ENCODE data around the gene ASB6.

ASB6 gene

DNA sequence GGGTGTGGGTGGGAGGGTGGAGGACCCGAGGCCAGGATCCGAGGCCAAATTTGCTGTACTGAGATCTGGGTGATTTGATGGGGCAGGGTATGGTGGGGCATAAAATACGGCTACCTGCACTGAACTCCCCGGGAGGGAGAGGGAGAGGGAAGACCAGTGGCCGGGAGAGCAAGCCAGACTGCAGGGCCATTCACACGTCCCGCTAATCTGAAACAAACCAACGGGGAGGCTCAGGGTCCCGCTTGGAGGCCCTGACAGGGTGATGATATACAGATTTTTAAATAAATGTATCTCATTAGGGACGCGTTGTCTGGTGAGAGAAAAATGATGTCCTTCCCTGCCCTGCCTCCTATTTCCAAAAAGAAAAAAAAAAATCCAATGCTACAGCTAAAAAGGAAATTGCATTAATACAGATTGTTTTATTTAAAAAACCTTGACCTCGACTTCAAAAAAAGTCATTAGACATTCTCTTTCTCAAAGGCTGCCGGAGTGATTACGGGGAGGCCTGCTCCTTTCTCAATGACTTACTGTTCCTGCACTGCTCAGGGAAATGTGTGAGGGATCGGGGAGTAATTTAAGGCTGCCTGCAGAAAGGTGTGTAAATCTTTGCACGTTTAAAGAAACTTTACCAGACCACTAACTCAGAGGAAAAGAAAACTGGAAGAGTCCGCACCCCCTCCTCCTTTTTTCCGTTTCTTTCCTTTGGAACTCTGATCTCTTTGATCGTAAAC lies 12.0 kb upstream of the ASB6 start:
- in situ Hi-C loops (cut with MboI; ENCODE audit: low sequenced_read_pairs, unreplicated experiment): no loop called here
- TF ChIP-seq, protein P1, sequence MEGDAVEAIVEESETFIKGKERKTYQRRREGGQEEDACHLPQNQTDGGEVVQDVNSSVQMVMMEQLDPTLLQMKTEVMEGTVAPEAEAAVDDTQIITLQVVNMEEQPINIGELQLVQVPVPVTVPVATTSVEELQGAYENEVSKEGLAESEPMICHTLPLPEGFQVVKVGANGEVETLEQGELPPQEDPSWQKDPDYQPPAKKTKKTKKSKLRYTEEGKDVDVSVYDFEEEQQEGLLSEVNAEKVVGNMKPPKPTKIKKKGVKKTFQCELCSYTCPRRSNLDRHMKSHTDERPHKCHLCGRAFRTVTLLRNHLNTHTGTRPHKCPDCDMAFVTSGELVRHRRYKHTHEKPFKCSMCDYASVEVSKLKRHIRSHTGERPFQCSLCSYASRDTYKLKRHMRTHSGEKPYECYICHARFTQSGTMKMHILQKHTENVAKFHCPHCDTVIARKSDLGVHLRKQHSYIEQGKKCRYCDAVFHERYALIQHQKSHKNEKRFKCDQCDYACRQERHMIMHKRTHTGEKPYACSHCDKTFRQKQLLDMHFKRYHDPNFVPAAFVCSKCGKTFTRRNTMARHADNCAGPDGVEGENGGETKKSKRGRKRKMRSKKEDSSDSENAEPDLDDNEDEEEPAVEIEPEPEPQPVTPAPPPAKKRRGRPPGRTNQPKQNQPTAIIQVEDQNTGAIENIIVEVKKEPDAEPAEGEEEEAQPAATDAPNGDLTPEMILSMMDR (IDR thresholded peaks at IDR 0.05; ENCODE audit: borderline replicate concordance, control extremely low read depth, extremely low read depth, insufficient read depth, missing control alignments): no peak

DNA sequence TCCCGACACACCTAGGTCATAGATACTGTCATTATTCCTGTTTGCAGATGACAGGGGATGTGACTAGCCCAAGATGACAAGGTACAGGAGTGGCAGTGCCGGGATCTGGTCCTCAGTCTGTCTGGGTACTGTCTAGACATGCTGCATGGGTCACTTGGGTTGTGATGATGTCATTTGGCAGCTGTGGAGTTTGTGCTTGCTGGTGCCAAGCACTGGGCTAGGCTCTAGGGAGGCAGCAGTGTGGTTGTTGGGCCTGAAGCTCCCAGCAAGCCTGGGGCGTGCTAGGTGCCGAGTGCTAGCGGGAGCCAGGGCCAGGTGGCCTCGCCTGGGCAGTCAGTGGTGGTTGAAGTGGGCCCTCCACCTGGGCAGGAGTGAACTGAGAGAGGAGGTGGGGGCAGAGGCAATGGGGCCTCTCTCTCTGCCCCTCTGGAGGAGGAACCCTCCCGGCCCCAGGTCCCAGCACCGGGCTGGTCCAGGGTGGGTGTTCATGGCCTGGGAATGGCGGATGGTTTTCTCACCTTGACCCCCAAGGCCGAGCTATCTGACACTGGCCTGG lies 8.8 kb upstream of the ASB6 start:
- DNase-seq (ENCODE audit: low spot score): no peak
- TF ChIP-seq, protein P1 (IDR thresholded peaks at IDR 0.05; ENCODE audit: borderline replicate concordance, control extremely low read depth, extremely low read depth, insufficient read depth, missing control alignments): no peak
- in situ Hi-C loops (cut with MboI; ENCODE audit: low sequenced_read_pairs, unreplicated experiment): no loop called here

More for the DNA sequence above, 12.0 kb upstream of the ASB6 start:
- no peak for DNase-seq (ENCODE audit: low spot score)

DNA sequence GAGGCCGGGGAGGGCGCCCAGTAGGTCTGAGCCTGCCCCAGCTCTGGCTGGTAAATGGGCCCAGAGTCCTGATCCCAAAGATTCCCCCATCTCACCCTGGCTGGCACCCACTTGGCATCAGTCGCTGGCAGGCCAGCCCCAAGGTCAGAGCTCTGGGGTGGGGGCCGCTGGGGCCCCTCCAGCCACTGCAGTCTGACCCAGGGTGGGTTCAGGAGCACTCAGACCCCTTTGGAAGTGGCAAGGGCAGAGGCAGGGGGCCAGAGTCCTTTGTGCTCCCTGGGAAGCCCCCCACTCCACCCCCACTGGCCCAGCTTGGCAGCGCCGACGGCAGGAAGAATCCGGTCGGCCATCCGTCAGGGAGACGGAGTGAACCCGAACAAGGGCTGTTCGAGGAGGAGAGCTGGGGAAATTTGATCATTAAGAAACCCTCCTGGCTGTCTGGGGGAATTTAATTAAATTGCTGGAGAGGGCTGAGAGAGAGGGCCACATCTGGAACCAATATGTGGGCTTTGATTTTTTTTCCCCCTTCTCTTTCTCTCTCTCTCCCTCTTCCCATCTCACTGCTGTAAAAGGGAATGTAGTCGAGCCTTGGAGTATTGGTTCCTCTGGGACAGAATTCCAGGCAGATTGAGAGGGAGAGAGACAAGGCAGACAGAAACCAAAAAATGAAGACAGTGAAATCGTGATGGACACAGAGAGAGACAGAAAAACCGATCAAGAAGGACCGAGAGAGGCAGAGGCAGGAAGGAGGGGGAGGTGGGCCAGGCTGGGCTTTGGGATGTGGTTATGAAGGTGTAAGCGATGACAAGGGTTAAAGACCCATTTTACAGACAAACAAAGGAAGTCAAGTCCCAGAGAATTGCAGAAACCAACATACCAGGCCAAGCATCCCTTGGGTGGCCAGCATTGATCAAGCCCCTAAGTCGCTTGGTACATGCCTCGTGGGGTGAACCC lies 8.1 kb upstream of the ASB6 start:
- TF ChIP-seq, protein P1 (IDR thresholded peaks at IDR 0.05; ENCODE audit: borderline replicate concordance, control extremely low read depth, extremely low read depth, insufficient read depth, missing control alignments): no peak
- in situ Hi-C loops (cut with MboI; ENCODE audit: low sequenced_read_pairs, unreplicated experiment): loop anchor here (10.0 kb wide), 1 partner anchor 135 kb away; no protein-coding TSS in a partner anchor
- DNase-seq (ENCODE audit: low spot score): no peak

DNA sequence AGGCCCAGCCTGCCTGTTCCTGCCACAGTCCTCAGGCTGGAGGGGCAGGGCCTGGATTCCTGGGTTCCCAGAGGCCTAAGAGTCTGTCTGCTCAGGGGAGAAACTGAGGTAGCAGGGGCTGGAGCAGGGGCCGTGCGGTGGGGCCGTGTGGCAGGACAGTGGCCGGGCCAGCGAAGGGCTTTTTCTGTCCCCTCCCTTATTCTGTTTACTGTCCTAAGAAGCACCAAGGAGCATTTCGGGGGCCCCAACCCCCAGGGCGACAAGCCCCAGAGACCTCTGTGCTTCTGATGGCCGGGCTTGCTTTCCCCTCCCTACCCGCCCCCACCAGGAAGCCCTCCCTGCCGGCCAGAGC lies 6.8 kb upstream of the ASB6 start:
- in situ Hi-C loops (cut with MboI; ENCODE audit: low sequenced_read_pairs, unreplicated experiment): loop anchor here (10.0 kb wide), 1 partner anchor 136 kb away; no protein-coding TSS in a partner anchor
- DNase-seq (ENCODE audit: low spot score): no peak
- TF ChIP-seq, protein P1 (IDR thresholded peaks at IDR 0.05; ENCODE audit: borderline replicate concordance, control extremely low read depth, extremely low read depth, insufficient read depth, missing control alignments): no peak

DNA sequence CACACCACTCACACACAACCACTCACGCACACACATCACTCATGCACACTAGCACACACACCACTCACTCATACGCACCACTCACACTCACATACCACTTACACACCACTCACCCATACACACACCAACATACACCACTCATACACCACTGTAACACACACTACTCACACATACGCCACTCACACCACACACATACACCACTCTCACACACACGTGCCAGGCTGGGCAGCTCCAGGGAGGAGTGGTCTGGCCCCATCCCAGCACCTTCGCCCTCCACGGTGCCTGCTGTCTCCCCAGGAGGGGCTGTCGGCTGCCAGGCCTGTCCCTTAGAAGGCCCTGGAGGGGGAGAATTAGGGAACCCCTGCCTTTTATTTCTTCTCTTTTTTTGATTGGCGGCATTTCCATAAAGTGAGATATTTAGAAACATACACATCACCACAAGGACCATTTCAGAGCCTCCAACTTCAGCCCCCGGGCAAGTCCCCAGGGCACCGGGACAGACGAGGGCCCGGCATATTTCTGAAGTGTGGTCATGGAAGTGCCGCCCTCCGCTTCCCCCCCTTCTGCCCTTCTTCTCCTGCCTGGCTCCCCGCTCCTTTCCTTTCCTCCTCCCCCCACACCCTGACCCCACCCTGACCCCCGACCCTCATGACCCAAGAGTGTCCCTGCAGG lies 6.3 kb upstream of the ASB6 start:
- in situ Hi-C loops (cut with MboI; ENCODE audit: low sequenced_read_pairs, unreplicated experiment): loop anchor here (10.0 kb wide), 1 partner anchor 137 kb away; no protein-coding TSS in a partner anchor
- no peak for DNase-seq (ENCODE audit: low spot score)
- TF ChIP-seq, protein P1 (IDR thresholded peaks at IDR 0.05; ENCODE audit: borderline replicate concordance, control extremely low read depth, extremely low read depth, insufficient read depth, missing control alignments): no peak

DNA sequence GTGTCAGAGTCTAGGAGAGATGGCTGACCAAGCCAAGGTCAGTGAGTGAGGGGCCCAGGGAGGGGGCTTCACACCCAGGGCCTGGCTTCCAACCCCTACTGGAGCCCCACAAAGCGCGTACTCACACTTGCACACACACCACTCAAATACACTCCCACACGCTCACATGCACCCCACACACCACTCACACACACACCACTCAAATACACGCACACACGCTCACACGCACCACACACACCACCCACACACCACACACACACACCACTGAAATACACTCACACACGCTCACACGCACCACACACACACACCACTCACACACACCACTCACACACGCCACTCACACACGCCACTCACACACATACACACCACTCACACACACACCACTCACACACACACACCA lies 5.7 kb upstream of the ASB6 start:
- in situ Hi-C loops (cut with MboI; ENCODE audit: low sequenced_read_pairs, unreplicated experiment): loop anchor here (10.0 kb wide), 1 partner anchor 137 kb away; no protein-coding TSS in a partner anchor
- no peak for DNase-seq (ENCODE audit: low spot score)

More for the DNA sequence above, 5.7 kb upstream of the ASB6 start:
- TF ChIP-seq, protein P1 (IDR thresholded peaks at IDR 0.05; ENCODE audit: borderline replicate concordance, control extremely low read depth, extremely low read depth, insufficient read depth, missing control alignments): no peak

Measured in GM13976 (cell line).